ENCODE results near the gene DDHD1.

DNA sequence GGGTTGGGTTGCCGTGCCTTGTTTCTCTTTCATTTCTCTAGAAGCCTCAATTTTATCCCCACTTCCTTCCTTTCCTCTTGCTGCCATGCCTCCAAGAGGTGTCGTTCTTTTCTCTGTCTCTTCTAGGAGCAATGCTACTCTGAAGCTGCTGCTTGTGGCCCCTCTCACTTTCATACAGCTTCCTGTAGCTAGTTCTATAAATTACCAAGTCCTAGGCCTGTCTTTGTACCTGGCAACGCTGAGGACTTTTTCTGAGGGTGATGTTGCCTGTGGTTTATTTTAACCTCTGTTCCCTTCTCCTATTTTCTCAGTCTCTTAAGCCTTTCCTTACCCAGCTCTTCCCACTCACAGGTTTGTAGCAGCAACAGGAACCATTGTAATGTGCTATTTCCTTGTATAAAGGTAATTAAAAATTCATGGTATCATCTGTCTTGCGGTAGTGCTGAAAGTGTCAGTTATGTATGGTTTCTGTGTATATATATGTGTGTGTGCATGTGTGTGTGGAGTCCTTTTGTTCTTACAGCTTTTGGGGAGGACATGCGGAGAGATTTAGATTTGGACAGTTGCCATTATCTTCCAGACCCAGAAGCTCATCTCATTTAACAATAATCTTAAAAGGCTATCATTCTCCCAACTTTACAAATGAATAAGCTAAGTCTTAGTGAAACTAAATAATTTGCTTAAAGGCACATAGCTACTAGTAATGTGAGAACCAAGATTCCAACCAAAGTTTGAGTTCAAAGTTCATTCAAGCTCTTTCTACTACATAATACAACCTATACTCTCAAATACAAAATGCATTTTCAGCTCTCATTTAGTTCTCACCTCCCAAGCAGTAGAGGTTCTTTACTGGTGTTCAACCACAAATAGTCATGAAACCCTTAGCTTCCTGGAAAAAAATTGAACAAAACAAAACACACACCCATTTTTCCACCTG is 43.8 kb downstream of the DDHD1 start:
- TF ChIP-seq, protein P1, sequence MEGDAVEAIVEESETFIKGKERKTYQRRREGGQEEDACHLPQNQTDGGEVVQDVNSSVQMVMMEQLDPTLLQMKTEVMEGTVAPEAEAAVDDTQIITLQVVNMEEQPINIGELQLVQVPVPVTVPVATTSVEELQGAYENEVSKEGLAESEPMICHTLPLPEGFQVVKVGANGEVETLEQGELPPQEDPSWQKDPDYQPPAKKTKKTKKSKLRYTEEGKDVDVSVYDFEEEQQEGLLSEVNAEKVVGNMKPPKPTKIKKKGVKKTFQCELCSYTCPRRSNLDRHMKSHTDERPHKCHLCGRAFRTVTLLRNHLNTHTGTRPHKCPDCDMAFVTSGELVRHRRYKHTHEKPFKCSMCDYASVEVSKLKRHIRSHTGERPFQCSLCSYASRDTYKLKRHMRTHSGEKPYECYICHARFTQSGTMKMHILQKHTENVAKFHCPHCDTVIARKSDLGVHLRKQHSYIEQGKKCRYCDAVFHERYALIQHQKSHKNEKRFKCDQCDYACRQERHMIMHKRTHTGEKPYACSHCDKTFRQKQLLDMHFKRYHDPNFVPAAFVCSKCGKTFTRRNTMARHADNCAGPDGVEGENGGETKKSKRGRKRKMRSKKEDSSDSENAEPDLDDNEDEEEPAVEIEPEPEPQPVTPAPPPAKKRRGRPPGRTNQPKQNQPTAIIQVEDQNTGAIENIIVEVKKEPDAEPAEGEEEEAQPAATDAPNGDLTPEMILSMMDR (conservative IDR thresholded peaks at IDR 0.05; ENCODE audit: low read length) = no peak
- no peak for TF ChIP-seq EZH2phosphoT487 (IDR thresholded peaks at IDR 0.05; ENCODE audit: borderline replicate concordance)
